Measurements from ENCODE around the gene RBM33.

RBM33 gene

DNA sequence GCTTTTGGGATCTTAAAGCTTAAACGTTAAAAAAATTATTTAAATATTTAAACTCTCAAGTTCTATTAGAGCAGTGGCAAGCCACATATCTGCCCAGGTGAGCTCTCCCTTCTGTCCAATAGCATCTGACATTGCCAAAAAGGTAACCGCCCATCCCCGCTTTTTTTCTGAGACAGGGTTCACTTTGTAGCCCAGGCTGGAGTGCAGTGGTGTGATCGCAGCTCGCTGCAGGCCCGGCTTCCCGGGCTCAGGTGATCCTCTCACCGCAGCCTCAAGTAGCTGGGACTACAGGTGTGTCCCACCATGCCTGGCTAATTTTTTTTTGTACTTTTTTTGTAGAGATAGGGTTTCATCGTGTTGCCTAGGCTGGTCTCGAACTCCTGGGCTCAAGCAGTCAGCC lies 83.2 kb downstream of the RBM33 start:
- DNase-seq (ENCODE audit: extremely low spot score) = no peak
- CTCF ChIA-PET = interaction anchor here (1.2 to 1.8 kb wide), 6 partner anchors 8 to 130 kb away, joined by 3 to 12 read pairs (median 4); no protein-coding TSS in a partner anchor
- POLR2A ChIA-PET = no interaction called here
- TF ChIP-seq, protein P1, sequence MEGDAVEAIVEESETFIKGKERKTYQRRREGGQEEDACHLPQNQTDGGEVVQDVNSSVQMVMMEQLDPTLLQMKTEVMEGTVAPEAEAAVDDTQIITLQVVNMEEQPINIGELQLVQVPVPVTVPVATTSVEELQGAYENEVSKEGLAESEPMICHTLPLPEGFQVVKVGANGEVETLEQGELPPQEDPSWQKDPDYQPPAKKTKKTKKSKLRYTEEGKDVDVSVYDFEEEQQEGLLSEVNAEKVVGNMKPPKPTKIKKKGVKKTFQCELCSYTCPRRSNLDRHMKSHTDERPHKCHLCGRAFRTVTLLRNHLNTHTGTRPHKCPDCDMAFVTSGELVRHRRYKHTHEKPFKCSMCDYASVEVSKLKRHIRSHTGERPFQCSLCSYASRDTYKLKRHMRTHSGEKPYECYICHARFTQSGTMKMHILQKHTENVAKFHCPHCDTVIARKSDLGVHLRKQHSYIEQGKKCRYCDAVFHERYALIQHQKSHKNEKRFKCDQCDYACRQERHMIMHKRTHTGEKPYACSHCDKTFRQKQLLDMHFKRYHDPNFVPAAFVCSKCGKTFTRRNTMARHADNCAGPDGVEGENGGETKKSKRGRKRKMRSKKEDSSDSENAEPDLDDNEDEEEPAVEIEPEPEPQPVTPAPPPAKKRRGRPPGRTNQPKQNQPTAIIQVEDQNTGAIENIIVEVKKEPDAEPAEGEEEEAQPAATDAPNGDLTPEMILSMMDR (IDR thresholded peaks at IDR 0.05; ENCODE audit: control extremely low read depth, extremely low read depth, low read depth, missing control alignments) = no peak

DNA sequence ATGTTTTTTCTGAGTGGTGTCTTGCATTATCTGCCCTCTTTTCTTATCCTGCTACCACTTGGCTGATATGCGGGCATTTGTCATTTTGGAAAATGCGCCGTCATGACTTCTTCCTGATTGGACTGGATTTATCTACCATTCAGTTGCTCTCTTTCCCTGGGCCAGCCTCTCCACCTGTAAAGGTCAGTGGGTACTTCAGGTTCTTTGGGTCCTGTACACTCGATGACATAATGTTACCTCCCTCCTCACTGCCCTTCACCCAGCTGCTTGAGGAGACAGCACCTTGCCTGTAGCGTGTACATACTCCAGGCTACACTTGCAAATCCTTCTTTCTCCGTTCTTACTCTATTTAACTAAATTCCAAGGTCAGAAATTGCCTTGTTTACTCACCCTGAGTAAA lies 83.7 kb downstream of the RBM33 start:
- POLR2A ChIA-PET = no interaction called here
- TF ChIP-seq, protein P1 (IDR thresholded peaks at IDR 0.05; ENCODE audit: control extremely low read depth, extremely low read depth, low read depth, missing control alignments) = no peak
- DNase-seq (ENCODE audit: extremely low spot score) = no peak
- CTCF ChIA-PET = interaction anchor here (0.6 to 1.8 kb wide), 5 partner anchors 10 to 130 kb away, joined by 3 to 12 read pairs (median 3); no protein-coding TSS in a partner anchor

DNA sequence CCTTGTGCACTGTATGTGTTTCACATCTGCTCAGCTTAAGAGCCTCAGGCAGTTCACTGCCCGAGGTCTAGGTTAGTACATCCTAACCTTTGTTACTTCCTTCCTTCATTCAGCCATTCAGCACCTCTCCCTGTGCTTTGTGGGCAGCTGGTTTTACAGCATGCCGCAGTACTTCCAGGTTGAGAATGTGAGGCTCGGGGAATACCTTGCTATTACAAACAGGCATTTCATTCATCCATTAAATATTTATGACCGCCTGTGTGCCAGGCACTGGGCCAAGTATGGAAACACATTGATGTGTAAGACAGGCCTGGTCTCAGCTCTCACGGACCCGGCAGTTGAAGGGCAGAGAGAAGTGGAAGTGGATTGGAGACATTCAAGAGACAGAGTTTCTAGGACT lies 85.4 kb downstream of the RBM33 start:
- TF ChIP-seq, protein P1 (IDR thresholded peaks at IDR 0.05; ENCODE audit: control extremely low read depth, extremely low read depth, low read depth, missing control alignments) = no peak
- ChIA-PET POLR2A (no interaction called here), CTCF (interaction anchor here (1.2 to 13.7 kb wide), 2 partner anchors 92 to 134 kb away, joined by 3 to 170 read pairs; no protein-coding TSS in a partner anchor)
- DNase-seq (ENCODE audit: extremely low spot score) = no peak

DNA sequence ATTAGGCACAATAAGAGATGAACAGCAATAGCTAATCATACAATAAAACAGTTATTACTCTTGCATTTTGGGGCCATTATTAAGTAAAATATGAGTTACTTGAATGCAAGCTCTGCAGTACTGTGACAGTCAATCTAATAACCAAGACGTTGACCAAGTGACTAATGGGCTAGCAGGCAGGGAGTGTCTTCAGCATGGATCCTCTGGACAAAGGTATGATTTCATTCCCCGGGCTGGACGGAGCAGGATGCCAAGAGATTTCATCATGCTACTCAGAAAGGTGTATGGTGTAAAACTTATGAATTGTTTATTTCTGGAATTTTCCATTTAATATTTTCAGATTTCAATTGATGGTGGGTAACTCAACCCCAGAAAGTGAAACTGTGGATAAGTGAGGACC lies 86.9 kb downstream of the RBM33 start:
- TF ChIP-seq, protein P1 (IDR thresholded peaks at IDR 0.05; ENCODE audit: control extremely low read depth, extremely low read depth, low read depth, missing control alignments) = no peak
- ChIA-PET POLR2A (interaction anchor here (0.6 kb wide), 1 partner anchor 15 kb away, joined by 3 read pairs; no protein-coding TSS in a partner anchor), CTCF (interaction anchor here (0.6 to 13.7 kb wide), 13 partner anchors 8 to 779 kb away, joined by 3 to 170 read pairs (median 3); partner anchors contain the start of gene RBM33)
- DNase-seq (ENCODE audit: extremely low spot score) = no peak

DNA sequence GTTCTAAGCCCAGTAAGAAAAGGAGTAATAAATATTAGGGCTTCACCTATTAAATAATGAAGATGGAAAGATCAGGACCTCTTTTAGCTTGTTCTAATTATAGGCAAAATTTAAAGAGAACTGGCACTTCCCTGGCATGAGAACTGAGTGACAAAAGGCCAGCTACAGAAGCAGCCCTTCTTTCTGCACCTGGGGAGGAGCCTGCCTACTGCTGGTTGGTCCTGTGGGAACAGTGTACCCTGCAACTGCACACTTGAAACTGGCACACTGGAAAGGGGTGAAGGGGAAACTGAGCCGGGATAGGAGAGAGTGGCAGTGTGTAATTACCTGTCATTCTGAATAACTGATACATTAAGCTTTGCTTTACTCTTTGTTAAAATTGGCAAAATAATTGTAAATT lies 87.4 kb downstream of the RBM33 start:
- TF ChIP-seq, protein P1 (IDR thresholded peaks at IDR 0.05; ENCODE audit: control extremely low read depth, extremely low read depth, low read depth, missing control alignments) = no peak
- POLR2A ChIA-PET = interaction anchor here (0.6 kb wide), 1 partner anchor 16 kb away, joined by 3 read pairs; no protein-coding TSS in a partner anchor
- no peak for DNase-seq (ENCODE audit: extremely low spot score)
- CTCF ChIA-PET = interaction anchor here (0.9 to 13.7 kb wide), 11 partner anchors 9 to 136 kb away, joined by 3 to 170 read pairs (median 3); partner anchors contain the start of gene RBM33

DNA sequence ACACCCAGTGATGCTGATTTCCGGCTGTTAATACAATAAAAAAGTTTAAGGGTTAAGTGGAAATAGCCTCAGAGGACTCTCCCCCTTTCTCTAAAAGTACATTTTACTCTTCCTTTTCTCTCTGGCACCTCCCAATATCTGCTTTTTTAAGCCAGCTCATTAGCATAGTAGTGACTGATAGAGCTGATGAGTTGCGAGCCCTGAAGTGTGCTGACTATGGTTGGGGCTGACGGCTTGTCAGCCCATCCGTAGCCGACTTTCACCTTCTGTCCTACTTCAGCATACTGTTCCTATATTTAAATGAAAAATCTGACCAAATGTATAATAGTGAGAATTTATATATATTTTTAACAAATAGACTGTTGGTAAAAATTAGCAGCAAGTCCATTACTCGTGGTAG lies 87.8 kb downstream of the RBM33 start:
- no peak for DNase-seq (ENCODE audit: extremely low spot score)
- CTCF ChIA-PET = interaction anchor here (0.9 to 13.7 kb wide), 13 partner anchors 8 to 136 kb away, joined by 3 to 170 read pairs (median 3); partner anchors contain the start of gene RBM33
- TF ChIP-seq, protein P1 (IDR thresholded peaks at IDR 0.05; ENCODE audit: control extremely low read depth, extremely low read depth, low read depth, missing control alignments) = no peak
- POLR2A ChIA-PET = no interaction called here

All from GM10248 (cell line).